MCF 10A (cell line): ENCODE measurements around the gene COA1. TPM values are rescaled to one million over a fixed set of nuclear protein-coding genes. Genes with fewer than 3 reads are reported as not detected.
A peak's percentile ranks its signal among the peaks of the same experiment; 100 is the strongest.

Experiments used
- BruUV-seq: library from RNA; stranded (reverse); fragments of 400-500 nt; replicated peaks from 2 replicates; lab custom pipeline; 2021; lab: Mats Ljungman, UMichigan
- CTCF ChIA-PET: fragments of 300-600 bp; sonication (Branson Sonifier 250); formaldehyde crosslinking; extraction: SDS; loops from one replicate; lab custom pipeline; 2021; ENCODE audit warnings: antibody characterized with exemption, inconsistent platforms; lab: Yijun Ruan, JAX
- POLR2A ChIA-PET: fragments of 300-600, 350-650 bp; sonication (Branson Sonifier 250); formaldehyde crosslinking; extraction: SDS; loops from one replicate; lab custom pipeline; 2020; ENCODE audit warnings: antibody characterized with exemption, inconsistent platforms; lab: Yijun Ruan, JAX
- DNase-seq: peaks from one replicate; pipeline ENCODE4 v3.0.0-alpha.2; 2018; ENCODE audit not compliant: unreplicated experiment
- H3K27ac Mint-ChIP-seq: one replicate; pipeline ENCODE4 v1.8.0; 2022; ENCODE audit warnings: mild to moderate bottlenecking, low read depth, mixed read lengths; ENCODE audit not compliant: unreplicated experiment
- H3K27me3 Mint-ChIP-seq: one replicate; pipeline ENCODE4 v1.8.0; 2022; ENCODE audit warnings: mixed read lengths; ENCODE audit not compliant: insufficient read depth, unreplicated experiment
- H3K36me3 Mint-ChIP-seq: one replicate; pipeline ENCODE4 v1.8.0; 2022; ENCODE audit warnings: mild to moderate bottlenecking, moderate library complexity, mixed read lengths; ENCODE audit not compliant: insufficient read depth, unreplicated experiment
- H3K4me1 Mint-ChIP-seq: one replicate; pipeline ENCODE4 v1.8.0; 2022; ENCODE audit warnings: mixed read lengths; ENCODE audit not compliant: insufficient read depth, unreplicated experiment
- H3K4me3 Mint-ChIP-seq: one replicate; pipeline ENCODE4 v1.8.0; 2022; ENCODE audit warnings: mild to moderate bottlenecking, moderate library complexity, mixed read lengths; ENCODE audit not compliant: unreplicated experiment
- H3K9me3 Mint-ChIP-seq: one replicate; pipeline ENCODE4 v1.8.0; 2022; ENCODE audit warnings: mixed read lengths; ENCODE audit not compliant: unreplicated experiment
- CTCF ChIP-seq: fragments of 200-600 bp; IDR thresholded peaks from one replicate; pipeline ENCODE4 v1.8.0; 2022; ENCODE audit warnings: antibody characterized with exemption, mild to moderate bottlenecking; ENCODE audit not compliant: unreplicated experiment
- intact Hi-C: fragments of 100-400 bp; cut with micrococcal nuclease; formaldehyde crosslinking; loops from 2 replicates; pipeline ENCODE4 v1.14.1; 2022
- total RNA-seq: library from RNA; stranded (reverse); gene quantifications from 2 replicates; pipeline ENCODE4 v1.2.3, GENCODE V29; 2022

COA1 gene
- total RNA-seq, 1 experiment from 2014 or later, result 68.5 TPM

- no TSS peak for BruUV-seq
- no peaks in the 10 kb centered on the region for H3K27me3 Mint-ChIP-seq
- no peaks in the 10 kb centered on the region for H3K9me3 Mint-ChIP-seq
- peak overlapping the region; percentile 72 for H3K4me3 Mint-ChIP-seq
- H3K36me3 Mint-ChIP-seq, result peaks cover 5% of the 10 kb centered on the region
- no peak for TF ChIP-seq CTCF
- peak; percentile 54 for DNase-seq
- peak overlapping the region; percentile 61 for H3K27ac Mint-ChIP-seq
- peaks cover 31% of the 10 kb centered on the region for H3K4me1 Mint-ChIP-seq
- ChIA-PET POLR2A (interaction anchor here (0.6 to 11.8 kb wide), 14 partner anchors 8 to 700 kb away, joined by 3 to 188 read pairs (median 3); partner anchors contain the start of genes COA1 and STK17A), CTCF (interaction anchor here (0.6 to 1.5 kb wide), 5 partner anchors 8 to 135 kb away, joined by 3 to 5 read pairs (median 3); no protein-coding TSS in a partner anchor)
- intact Hi-C loops, result no loop called here
Measured at GRCh38 chr7:43756368-43757072, 27.2 kb upstream of the COA1 start.

GRCh38 chr7:43754596-43754995 lies 25.3 kb upstream of the COA1 start:
- DNase-seq, result no peak
- Mint-ChIP-seq H3K36me3 (peaks cover 5% of the 10 kb centered on the region), H3K4me3 (no peak overlapping the region), H3K27me3 (no peaks in the 10 kb centered on the region), H3K27ac (no peak overlapping the region), H3K4me1 (peaks cover 23% of the 10 kb centered on the region), H3K9me3 (no peaks in the 10 kb centered on the region)
- no peak for TF ChIP-seq CTCF
- ChIA-PET CTCF (interaction anchor here (0.7 to 1.2 kb wide), 2 partner anchors 33 to 34 kb away, joined by 3 read pairs; no protein-coding TSS in a partner anchor), POLR2A (interaction anchor here (4.3 kb wide), 1 partner anchor 25 kb away, joined by 22 read pairs; the partner anchor contains the start of gene COA1)
- intact Hi-C loops, result no loop called here
- BruUV-seq, result no TSS peak

- no peaks in the 10 kb centered on the region for H3K27me3 Mint-ChIP-seq
- peaks cover 23% of the 10 kb centered on the region for H3K4me1 Mint-ChIP-seq
- no peak for TF ChIP-seq CTCF
- POLR2A ChIA-PET, result interaction anchor here (0.6 to 4.3 kb wide), 3 partner anchors 24 to 297 kb away, joined by 3 to 22 read pairs (median 3); partner anchors contain the start of gene COA1
- no peak overlapping the region for H3K4me3 Mint-ChIP-seq
- intact Hi-C loops, result no loop called here
- CTCF ChIA-PET, result interaction anchor here (0.7 to 1.2 kb wide), 3 partner anchors 33 to 1633 kb away, joined by 3 to 4 read pairs (median 4); no protein-coding TSS in a partner anchor
- BruUV-seq, result no TSS peak
- no peaks in the 10 kb centered on the region for H3K9me3 Mint-ChIP-seq
- peaks cover 5% of the 10 kb centered on the region for H3K36me3 Mint-ChIP-seq
- no peak overlapping the region for H3K27ac Mint-ChIP-seq
- DNase-seq, result no peak
Measured at GRCh38 chr7:43753843-43754242, 24.5 kb upstream of the COA1 start.

GRCh38 chr7:43753271-43753810 lies 24.0 kb upstream of the COA1 start:
- BruUV-seq, result no TSS peak
- Mint-ChIP-seq H3K4me3 (no peak overlapping the region), H3K4me1 (peaks cover 23% of the 10 kb centered on the region), H3K36me3 (peaks cover 5% of the 10 kb centered on the region), H3K27me3 (no peaks in the 10 kb centered on the region), H3K9me3 (no peaks in the 10 kb centered on the region), H3K27ac (no peak overlapping the region)
- ChIA-PET POLR2A (interaction anchor here (0.6 to 4.3 kb wide), 3 partner anchors 24 to 296 kb away, joined by 3 to 22 read pairs (median 3); partner anchors contain the start of gene COA1), CTCF (interaction anchor here (0.7 kb wide), 2 partner anchors 189 to 1632 kb away, joined by 4 read pairs; no protein-coding TSS in a partner anchor)
- DNase-seq, result no peak
- no peak for TF ChIP-seq CTCF
- intact Hi-C loops, result no loop called here
